Keratinocyte (primary cell): Measurements from ENCODE around the gene TWNK. TPM values are rescaled to one million over a fixed set of nuclear protein-coding genes. Genes with fewer than 3 reads are reported as not detected.

Experiments
- DNase-seq: peaks from one replicate; pipeline ENCODE4 v3.0.0-alpha.2; 2011; ENCODE audit warnings: low read depth, missing footprints, low spot score
- FAIRE-seq: peaks from 2 replicates; lab custom pipeline; 2011; peaks lifted over from hg19 to GRCh38; lab: Jason Lieb, UNC
- H2AFZ ChIP-seq: 2 replicates; pipeline ENCODE4 v1.6.0; 2012; ENCODE audit warnings: low read length, control low read depth, inconsistent platforms; ENCODE audit not compliant: control insufficient read depth
- H3K27ac ChIP-seq: 2 replicates; pipeline ENCODE4 v1.5.1; 2011; ENCODE audit warnings: low read length; ENCODE audit not compliant: control insufficient read depth, insufficient read depth
- H3K27me3 ChIP-seq: 3 replicates; pipeline ENCODE4 v1.6.0; 2011; ENCODE audit warnings: low read length; ENCODE audit not compliant: control insufficient read depth, insufficient read depth; ENCODE audit errors: extremely low read depth
- H3K36me3 ChIP-seq, 2 experiments: 2 replicates in 1 of 2; 3 replicates in 1 of 2; pipeline ENCODE4 v1.5.1; 2011; ENCODE audit warnings: low read length in 2 of 2, mild to moderate bottlenecking in 1 of 2; ENCODE audit not compliant: control insufficient read depth in 2 of 2, insufficient read depth in 2 of 2; ENCODE audit errors: extremely low read depth in 1 of 2
- H3K4me1 ChIP-seq: 3 replicates; pipeline ENCODE4 v1.5.1; 2011; ENCODE audit warnings: low read length; ENCODE audit not compliant: control insufficient read depth, insufficient read depth; ENCODE audit errors: extremely low read depth
- H3K4me2 ChIP-seq: 3 replicates; pipeline ENCODE4 v1.6.0; 2011; ENCODE audit warnings: low read depth, low read length; ENCODE audit not compliant: control insufficient read depth, insufficient read depth; ENCODE audit errors: extremely low read depth
- H3K4me3 ChIP-seq, 3 experiments: fragments of 200-600 bp in 1 of 3; sonication (generic) in 1 of 3; 2 replicates in 2 of 3; 3 replicates in 1 of 3; pipeline ENCODE4 v1.5.1; 2011 to 2016; ENCODE audit warnings: low read length in 3 of 3, mild to moderate bottlenecking in 3 of 3, control low read depth in 2 of 3, inconsistent platforms in 1 of 3, low read depth in 1 of 3, mixed read lengths in 1 of 3, mixed run types in 1 of 3, moderate library complexity in 1 of 3; ENCODE audit not compliant: control insufficient read depth in 2 of 3, insufficient read depth in 2 of 3; ENCODE audit errors: extremely low read depth in 1 of 3
- H3K79me2 ChIP-seq: 2 replicates; pipeline ENCODE4 v1.6.0; 2012; ENCODE audit warnings: low read length; ENCODE audit not compliant: control insufficient read depth, insufficient read depth
- H3K9ac ChIP-seq: 3 replicates; pipeline ENCODE4 v1.6.0; 2011; ENCODE audit warnings: low read length; ENCODE audit not compliant: control insufficient read depth, insufficient read depth; ENCODE audit errors: extremely low read depth
- H3K9me1 ChIP-seq: 3 replicates; pipeline ENCODE4 v1.6.0; 2011; ENCODE audit warnings: low read length; ENCODE audit not compliant: control insufficient read depth, insufficient read depth; ENCODE audit errors: extremely low read depth
- H3K9me3 ChIP-seq: 2 replicates; pipeline ENCODE4 v1.5.1; 2012; ENCODE audit warnings: low read depth, low read length; ENCODE audit not compliant: control insufficient read depth
- H4K20me1 ChIP-seq: 3 replicates; pipeline ENCODE4 v1.6.0; 2011; ENCODE audit warnings: low read length; ENCODE audit not compliant: control insufficient read depth, insufficient read depth; ENCODE audit errors: extremely low read depth
- EZH2 ChIP-seq: IDR thresholded peaks from one replicate; pipeline ENCODE4 v1.6.1; 2012; ENCODE audit warnings: inconsistent platforms, mild to moderate bottlenecking, low read length, moderate library complexity
- dilution Hi-C: fragments of 300-500 bp; cut with MboI; formaldehyde crosslinking; loops from one replicate; pipeline ENCODE4 v1.7.0; 2020; ENCODE audit warnings: low sequenced_read_pairs; ENCODE audit not compliant: extremely low pct_ligation_motif_present
- polyA plus RNA-seq, 5 experiments: library from polyadenylated mRNA; depleted of rRNA in 3 of 5; stranded (reverse) in 3 of 5; stranded (forward) in 1 of 5; unstranded in 1 of 5; fragments of >200 nt; gene quantifications; 1 replicate in 1 of 5; 2 replicates in 3 of 5; 3 replicates in 1 of 5; pipeline versions ENCODE4 v1.2.1 to v1.2.3, GENCODE V29; 2011 to 2012; ENCODE audit warnings: missing spikeins in 2 of 5, low read depth in 1 of 5, low replicate concordance in 1 of 5
- TF ChIP-seq, protein P1 (sequence below), 3 experiments: IDR thresholded peaks in 1 of 3; conservative IDR thresholded peaks in 1 of 3; optimal IDR thresholded peaks in 1 of 3; 2 replicates in 2 of 3; 3 replicates in 1 of 3; pipeline versions ENCODE3 to v1.5.1; 2011; ENCODE audit warnings: low read length in 3 of 3, mild to moderate bottlenecking in 3 of 3, moderate library complexity in 2 of 3, control low read depth in 1 of 3, inconsistent platforms in 1 of 3; ENCODE audit not compliant: insufficient read depth in 2 of 3; ENCODE audit errors: extremely low read depth in 1 of 3

The TWNK gene
- polyA plus RNA-seq, 1 donor (not counting 4 experiments of a cell fraction or from before 2014, with no cell fraction given), result 12.9 TPM

- Histone ChIP-seq H4K20me1 (no peaks in the 10 kb centered on the region), H3K4me3 (no peak overlapping the region), H3K36me3 (peaks cover 11% of the 10 kb centered on the region in 2 experiments), H3K27me3 (no peaks in the 10 kb centered on the region), H3K79me2 (no peaks in the 10 kb centered on the region), H3K9me3 (no peaks in the 10 kb centered on the region), H3K4me1 (peaks cover 30% of the 10 kb centered on the region), H3K4me2 (no peak overlapping the region), H2AFZ (no peak overlapping the region), H3K9me1 (no peaks in the 10 kb centered on the region), H3K27ac (no peak overlapping the region), H3K9ac (no peak overlapping the region)
- DNase-seq (no peak), FAIRE-seq (no peak)
- dilution Hi-C loops, result no loop called here
- no peak for TF ChIP-seq EZH2
- TF ChIP-seq, protein P1, sequence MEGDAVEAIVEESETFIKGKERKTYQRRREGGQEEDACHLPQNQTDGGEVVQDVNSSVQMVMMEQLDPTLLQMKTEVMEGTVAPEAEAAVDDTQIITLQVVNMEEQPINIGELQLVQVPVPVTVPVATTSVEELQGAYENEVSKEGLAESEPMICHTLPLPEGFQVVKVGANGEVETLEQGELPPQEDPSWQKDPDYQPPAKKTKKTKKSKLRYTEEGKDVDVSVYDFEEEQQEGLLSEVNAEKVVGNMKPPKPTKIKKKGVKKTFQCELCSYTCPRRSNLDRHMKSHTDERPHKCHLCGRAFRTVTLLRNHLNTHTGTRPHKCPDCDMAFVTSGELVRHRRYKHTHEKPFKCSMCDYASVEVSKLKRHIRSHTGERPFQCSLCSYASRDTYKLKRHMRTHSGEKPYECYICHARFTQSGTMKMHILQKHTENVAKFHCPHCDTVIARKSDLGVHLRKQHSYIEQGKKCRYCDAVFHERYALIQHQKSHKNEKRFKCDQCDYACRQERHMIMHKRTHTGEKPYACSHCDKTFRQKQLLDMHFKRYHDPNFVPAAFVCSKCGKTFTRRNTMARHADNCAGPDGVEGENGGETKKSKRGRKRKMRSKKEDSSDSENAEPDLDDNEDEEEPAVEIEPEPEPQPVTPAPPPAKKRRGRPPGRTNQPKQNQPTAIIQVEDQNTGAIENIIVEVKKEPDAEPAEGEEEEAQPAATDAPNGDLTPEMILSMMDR (optimal IDR thresholded peaks at IDR 0.05 in 1 of 3, IDR thresholded peaks at IDR 0.05 in 1 of 3, conservative IDR thresholded peaks at IDR 0.05 in 1 of 3; ENCODE audit: extremely low read depth in 1 of 3, insufficient read depth in 2 of 3, low read length in 3 of 3), result no peak
Observed at GRCh38 chr10:101010329-101010728, 23.0 kb downstream of the TWNK start.

DNA sequence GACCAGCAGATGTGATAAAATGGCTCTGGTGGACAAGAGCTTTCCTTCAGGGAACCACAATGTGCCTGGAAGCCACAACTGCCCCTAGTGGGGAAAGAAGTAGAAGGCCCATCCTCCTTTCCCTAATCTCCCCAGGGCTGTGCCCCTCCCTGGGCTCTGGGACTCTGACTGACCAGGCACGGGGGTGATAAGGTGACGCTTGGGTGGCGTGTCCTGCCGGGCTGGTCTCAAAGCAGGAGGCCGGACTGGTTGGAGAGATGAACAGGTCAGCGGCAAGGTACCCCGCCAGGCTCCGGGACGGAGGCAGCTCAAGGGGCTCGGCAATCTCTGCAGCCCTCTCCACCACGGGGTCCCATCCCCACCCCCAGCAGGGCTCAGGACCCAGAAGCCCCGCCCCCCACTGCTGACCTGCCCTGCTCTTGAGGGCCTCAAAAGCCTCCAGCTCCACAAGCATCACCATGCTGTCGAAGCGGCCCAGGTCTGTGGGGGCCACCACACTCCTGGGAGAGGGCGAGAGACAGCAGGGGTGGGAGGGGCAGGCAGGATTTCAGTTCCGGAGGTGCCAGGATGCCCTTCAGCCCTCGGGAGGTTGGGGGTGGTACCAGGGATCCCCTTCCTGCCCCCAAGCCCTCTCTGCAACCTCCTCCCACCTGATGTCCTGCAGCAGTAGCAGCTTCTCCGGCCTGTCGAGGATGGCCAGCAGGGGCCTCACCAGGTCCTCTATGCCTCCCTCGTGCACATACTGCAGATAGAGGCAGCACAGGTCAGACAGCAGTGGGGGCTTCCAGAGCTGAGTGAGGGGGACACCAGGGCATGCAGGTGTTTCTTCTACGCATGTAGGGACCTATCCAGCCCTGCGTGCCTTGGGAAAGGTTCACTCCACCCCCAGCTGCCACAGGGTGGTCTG is 24.4 kb downstream of the TWNK start:
- Histone ChIP-seq H3K4me2 (no peak overlapping the region), H2AFZ (no peak overlapping the region), H3K9me3 (no peaks in the 10 kb centered on the region), H3K4me3 (no peak overlapping the region), H3K27ac (no peak overlapping the region), H3K9ac (no peak overlapping the region), H3K36me3 (peaks cover 0 to 4% of the 10 kb centered on the region in 2 experiments), H3K4me1 (peaks cover 30% of the 10 kb centered on the region), H3K9me1 (no peaks in the 10 kb centered on the region), H3K79me2 (no peaks in the 10 kb centered on the region), H3K27me3 (no peaks in the 10 kb centered on the region), H4K20me1 (peaks cover 2% of the 10 kb centered on the region)
- FAIRE-seq (peak; percentile 39), DNase-seq (no peak)
- dilution Hi-C loops, result no loop called here
- TF ChIP-seq, protein P1 (optimal IDR thresholded peaks at IDR 0.05 in 1 of 3, IDR thresholded peaks at IDR 0.05 in 1 of 3, conservative IDR thresholded peaks at IDR 0.05 in 1 of 3; ENCODE audit: extremely low read depth in 1 of 3, insufficient read depth in 2 of 3, low read length in 3 of 3), result peak; percentile 25 to 39 (median 30)
- TF ChIP-seq EZH2, result no peak
